Measurements from ENCODE around the gene CD55.
A peak's percentile ranks its signal among the peaks of the same experiment; 100 is the strongest.

The CD55 gene

GRCh38 chr1:207362962-207363860 lies 41.7 kb downstream of the CD55 start:
- DNase-seq = peak; percentile 88 to 91

GRCh38 chr1:207363871-207364270 lies 42.4 kb downstream of the CD55 start:
- no peak for DNase-seq

GRCh38 chr1:207364614-207365013 lies 43.1 kb downstream of the CD55 start:
- no peak for DNase-seq

GRCh38 chr1:207365063-207365462 lies 43.6 kb downstream of the CD55 start:
- peak in 1 of 2 donors; percentile 14 for DNase-seq

GRCh38 chr1:207366022-207366421 lies 44.5 kb downstream of the CD55 start:
- no peak for DNase-seq

GRCh38 chr1:207388721-207389120 lies 67.2 kb downstream of the CD55 start:
- no peak for DNase-seq

GRCh38 chr1:207389728-207390464 lies 68.4 kb downstream of the CD55 start:
- DNase-seq = no peak

GRCh38 chr1:207393610-207394009 lies 72.1 kb downstream of the CD55 start:
- no peak for DNase-seq

- no peak for DNase-seq
Observed at GRCh38 chr1:207396168-207396746, 74.8 kb downstream of the CD55 start.

- no peak for DNase-seq
Observed at GRCh38 chr1:207397525-207397926, 76.0 kb downstream of the CD55 start.

GRCh38 chr1:207398986-207399385 lies 77.5 kb downstream of the CD55 start:
- no peak for DNase-seq

- DNase-seq = no peak
Observed at GRCh38 chr1:207401578-207401977, 80.1 kb downstream of the CD55 start.

GRCh38 chr1:207402744-207403143 lies 81.3 kb downstream of the CD55 start:
- no peak for DNase-seq

GRCh38 chr1:207404849-207405525 lies 83.5 kb downstream of the CD55 start:
- DNase-seq = peak; percentile 52 to 69

GRCh38 chr1:207405814-207406213 lies 84.3 kb downstream of the CD55 start:
- no peak for DNase-seq

- peak; percentile 77 to 93 for DNase-seq
Observed at GRCh38 chr1:207407655-207408260, 86.3 kb downstream of the CD55 start.

All from inflammatory macrophage (primary cell).